ENCODE data around the gene CIBAR2.
"Not testable (repeated sequence)": the region's sequence is repeated elsewhere in the genome, so short reads cannot be mapped to it uniquely, and the experiment has no call there.

Gene CIBAR2

DNA sequence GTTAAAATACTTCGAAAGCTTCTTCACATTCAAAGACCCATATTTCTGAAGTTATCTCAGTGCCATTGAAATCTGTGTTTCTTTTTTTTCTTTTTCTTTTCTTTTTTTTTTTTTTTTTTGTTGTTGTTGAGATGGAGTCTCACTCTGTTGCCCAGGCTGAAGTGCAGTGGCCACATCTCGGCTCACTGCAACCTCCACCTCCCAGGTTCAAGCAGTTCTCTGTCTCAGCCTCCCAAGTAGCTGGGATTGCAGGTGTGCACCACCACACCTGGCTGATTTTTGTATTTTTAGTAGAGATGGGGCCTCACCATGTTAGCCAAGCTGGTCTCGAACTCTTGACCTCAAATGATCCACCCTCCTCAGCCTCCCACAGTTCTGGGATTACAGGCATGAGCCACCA is 58.0 kb downstream of the CIBAR2 start:
- peaks cover 7 to 13% of the 10 kb centered on the region in 2 donors for H3K4me1 ChIP-seq (ENCODE audit: control insufficient read depth in 1 of 2, insufficient read depth in 2 of 2, low read length in 2 of 2)
- H3K36me3 ChIP-seq (ENCODE audit: control insufficient read depth in 1 of 2, insufficient read depth in 2 of 2, low read length in 2 of 2); H3K9me3 ChIP-seq (ENCODE audit: control insufficient read depth in 1 of 2, low read length in 2 of 2); H3K27ac ChIP-seq (ENCODE audit: low read length); H3K27me3 ChIP-seq (ENCODE audit: low read depth, low read length); H3K4me3 ChIP-seq (ENCODE audit: low read depth in 1 of 2, low read length in 2 of 2): not testable (repeated sequence)

GRCh38 chr16:85052536-85052935 is 59.7 kb downstream of the CIBAR2 start:
- Histone ChIP-seq H3K27ac (ENCODE audit: low read length) (no peak overlapping the region), H3K27me3 (ENCODE audit: low read depth, low read length) (no peaks in the 10 kb centered on the region), H3K4me3 (ENCODE audit: low read depth in 1 of 2, low read length in 2 of 2) (no peak overlapping the region), H3K36me3 (ENCODE audit: control insufficient read depth in 1 of 2, insufficient read depth in 2 of 2, low read length in 2 of 2) (no peaks in the 10 kb centered on the region), H3K9me3 (ENCODE audit: control insufficient read depth in 1 of 2, low read length in 2 of 2) (no peaks in the 10 kb centered on the region), H3K4me1 (ENCODE audit: control insufficient read depth in 1 of 2, insufficient read depth in 2 of 2, low read length in 2 of 2) (peaks cover 7 to 13% of the 10 kb centered on the region in 2 donors)

- H3K27ac ChIP-seq (ENCODE audit: low read length): no peak overlapping the region
- no peak overlapping the region for H3K4me3 ChIP-seq (ENCODE audit: low read depth in 1 of 2, low read length in 2 of 2)
- H3K4me1 ChIP-seq (ENCODE audit: control insufficient read depth in 1 of 2, insufficient read depth in 2 of 2, low read length in 2 of 2): peaks cover 10 to 11% of the 10 kb centered on the region in 2 donors
These were observed 60.6 kb downstream of the CIBAR2 start for GRCh38 chr16:85051683-85052082.

DNA sequence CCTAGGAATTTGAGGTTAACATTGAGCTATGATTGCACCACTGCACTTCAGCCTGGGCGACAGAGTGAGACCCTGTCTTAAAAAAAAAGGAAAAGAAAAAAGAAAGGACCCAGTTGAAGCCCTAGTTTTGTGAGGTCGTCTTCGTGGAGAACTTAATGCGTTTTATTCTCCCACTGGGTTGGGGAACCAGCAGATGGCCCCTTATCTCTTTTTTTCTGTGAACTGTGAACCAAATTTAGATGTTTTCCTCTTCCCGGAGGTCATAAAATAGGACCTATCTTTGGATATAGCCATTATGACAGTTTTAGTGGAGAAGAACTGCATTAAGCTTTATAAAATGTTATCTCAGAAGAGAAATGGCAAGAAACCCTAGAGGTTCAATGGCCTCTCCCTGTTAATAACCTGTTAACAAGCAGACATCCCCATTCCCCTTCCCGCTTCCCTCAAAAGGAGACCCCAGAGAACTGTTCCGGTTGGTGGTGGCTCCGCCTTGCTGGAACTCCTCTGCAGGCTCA is 61.1 kb downstream of the CIBAR2 start:
- Histone ChIP-seq H3K36me3 (ENCODE audit: control insufficient read depth in 1 of 2, insufficient read depth in 2 of 2, low read length in 2 of 2) (peaks cover 0 to 4% of the 10 kb centered on the region in 2 donors), H3K27ac (ENCODE audit: low read length) (no peak overlapping the region), H3K4me3 (ENCODE audit: low read depth in 1 of 2, low read length in 2 of 2) (no peak overlapping the region), H3K4me1 (ENCODE audit: control insufficient read depth in 1 of 2, insufficient read depth in 2 of 2, low read length in 2 of 2) (peaks cover 6 to 8% of the 10 kb centered on the region in 2 donors), H3K9me3 (ENCODE audit: control insufficient read depth in 1 of 2, low read length in 2 of 2) (no peaks in the 10 kb centered on the region), H3K27me3 (ENCODE audit: low read depth, low read length) (no peaks in the 10 kb centered on the region)

More at GRCh38 chr16:85051683-85052082, 60.6 kb downstream of the CIBAR2 start:
- H3K36me3 ChIP-seq (ENCODE audit: control insufficient read depth in 1 of 2, insufficient read depth in 2 of 2, low read length in 2 of 2): no peaks in the 10 kb centered on the region
- no peaks in the 10 kb centered on the region for H3K9me3 ChIP-seq (ENCODE audit: control insufficient read depth in 1 of 2, low read length in 2 of 2)
- no peaks in the 10 kb centered on the region for H3K27me3 ChIP-seq (ENCODE audit: low read depth, low read length)

DNA sequence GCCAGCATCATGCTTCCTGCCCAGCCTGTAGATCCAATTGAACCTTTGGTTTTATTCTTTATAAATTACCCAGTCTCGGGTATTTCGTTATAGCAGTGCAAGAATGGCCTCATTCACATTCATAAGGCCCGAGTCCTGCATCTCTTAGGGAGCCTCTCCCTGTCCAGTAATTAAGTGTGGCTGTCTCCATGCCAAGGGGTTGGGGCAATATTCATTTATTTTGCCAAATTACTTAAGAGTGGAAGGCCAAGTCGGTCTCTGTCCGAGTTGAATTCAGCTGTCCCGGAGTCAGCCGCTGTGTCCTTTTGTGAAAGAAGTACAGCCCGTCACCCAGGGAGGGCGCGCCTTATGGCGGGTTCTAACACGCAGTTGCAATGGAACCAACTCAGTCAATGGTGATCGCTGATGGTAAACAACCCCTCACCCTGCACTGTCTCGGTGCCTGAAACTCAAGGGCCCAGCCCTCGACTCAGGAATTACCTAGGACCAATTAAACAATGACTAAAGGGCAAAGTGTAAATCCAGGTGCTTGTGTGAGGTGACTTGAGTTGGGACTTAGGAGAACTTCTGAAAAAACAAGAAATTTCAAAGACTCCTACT is 62.5 kb downstream of the CIBAR2 start:
- Histone ChIP-seq H3K9me3 (ENCODE audit: control insufficient read depth in 1 of 2, low read length in 2 of 2) (no peaks in the 10 kb centered on the region), H3K4me1 (ENCODE audit: control insufficient read depth in 1 of 2, insufficient read depth in 2 of 2, low read length in 2 of 2) (peaks cover 0 to 4% of the 10 kb centered on the region in 2 donors), H3K4me3 (ENCODE audit: low read depth in 1 of 2, low read length in 2 of 2) (no peak overlapping the region), H3K27ac (ENCODE audit: low read length) (no peak overlapping the region), H3K27me3 (ENCODE audit: low read depth, low read length) (no peaks in the 10 kb centered on the region), H3K36me3 (ENCODE audit: control insufficient read depth in 1 of 2, insufficient read depth in 2 of 2, low read length in 2 of 2) (peaks cover 0 to 8% of the 10 kb centered on the region in 2 donors)

DNA sequence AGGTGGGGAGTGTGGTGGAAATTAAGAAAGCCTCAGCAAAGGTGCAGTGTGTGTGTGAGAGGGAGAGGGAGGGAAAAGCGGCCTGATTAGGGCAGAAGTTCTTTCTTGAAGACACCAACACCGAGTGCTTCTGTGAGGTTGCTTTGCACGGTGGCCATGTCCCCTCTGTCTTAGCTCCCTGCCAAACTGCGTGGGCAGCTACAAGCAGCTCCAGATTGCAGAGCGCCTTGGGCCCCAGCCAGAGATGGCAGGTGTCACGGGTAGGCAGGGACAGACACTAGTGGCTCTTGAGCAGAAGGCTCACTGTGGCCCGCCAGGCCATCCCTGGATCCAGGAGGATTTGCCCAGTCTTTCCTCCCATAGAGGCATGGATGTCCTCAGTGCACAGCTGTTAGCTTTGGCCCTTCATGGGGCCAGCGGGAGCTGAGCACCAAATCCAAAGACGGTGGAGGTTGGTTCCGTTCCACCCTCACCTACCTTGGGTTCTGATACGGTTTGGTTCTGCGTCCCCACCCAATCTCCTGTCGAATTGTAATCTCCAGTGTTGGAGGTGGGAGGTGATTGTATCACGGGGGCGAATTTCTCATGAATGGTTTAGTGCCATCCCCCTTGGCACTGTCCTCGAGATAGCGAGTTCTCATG is 63.2 kb downstream of the CIBAR2 start:
- no peak overlapping the region for H3K27ac ChIP-seq (ENCODE audit: low read length)
- H3K4me1 ChIP-seq (ENCODE audit: control insufficient read depth in 1 of 2, insufficient read depth in 2 of 2, low read length in 2 of 2): peaks cover 0 to 4% of the 10 kb centered on the region in 2 donors
- no peak overlapping the region for H3K4me3 ChIP-seq (ENCODE audit: low read depth in 1 of 2, low read length in 2 of 2)

More for the DNA sequence above, 63.2 kb downstream of the CIBAR2 start:
- H3K9me3 ChIP-seq (ENCODE audit: control insufficient read depth in 1 of 2, low read length in 2 of 2): no peaks in the 10 kb centered on the region
- H3K27me3 ChIP-seq (ENCODE audit: low read depth, low read length): no peaks in the 10 kb centered on the region
- H3K36me3 ChIP-seq (ENCODE audit: control insufficient read depth in 1 of 2, insufficient read depth in 2 of 2, low read length in 2 of 2): peaks cover 0 to 8% of the 10 kb centered on the region in 2 donors

All from muscle layer of duodenum (tissue), 2 donors.